Thyroid gland (tissue), 4 donors: ENCODE data around the gene SUMO3. TPM values are rescaled to one million over a fixed set of nuclear protein-coding genes. Genes with fewer than 3 reads are reported as not detected.
A peak's percentile ranks its signal among the peaks of the same experiment; 100 is the strongest.

Experiments
- DNase-seq, 2 donors: peaks; one replicate each; pipeline ENCODE4 v3.0.0-alpha.2; 2019
- H3K27ac ChIP-seq, 3 donors: fragments of 200-600 bp; sonication (generic); 1 replicate in 2 of 3; 2 replicates in 1 of 3; pipeline ENCODE4 v1.5.1; 2016 to 2019; ENCODE audit warnings: mild to moderate bottlenecking in 1 of 3, moderate library complexity in 1 of 3
- H3K27me3 ChIP-seq: fragments of 200-600 bp; sonication (generic); one replicate; pipeline ENCODE4 v1.5.1; 2019
- H3K36me3 ChIP-seq, 2 donors: fragments of 200-600 bp; sonication (generic); one replicate each; pipeline ENCODE4 v1.5.1; 2016 to 2019
- H3K4me1 ChIP-seq, 2 donors: fragments of 200-600 bp; sonication (generic); one replicate each; pipeline ENCODE4 v1.5.1; 2017 to 2019
- H3K4me3 ChIP-seq, 3 donors: fragments of 200-600 bp; sonication (generic); replicated peaks in 1 of 3; 1 replicate in 2 of 3; 2 replicates in 1 of 3; pipeline ENCODE4 v1.5.1; 2016; ENCODE audit warnings: mild to moderate bottlenecking in 1 of 3
- H3K9me3 ChIP-seq: fragments of 200-600 bp; sonication (generic); one replicate; pipeline ENCODE4 v1.5.1; 2017
- POLR2A ChIP-seq, 2 donors: fragments of 450-650 bp; IDR thresholded peaks; one replicate each; pipeline ENCODE4 v1.6.1; 2017; ENCODE audit warnings: antibody characterized with exemption in 2 of 2, mild to moderate bottlenecking in 2 of 2, moderate library complexity in 1 of 2
- WGBS, 2 donors: methylation state at CpG; one replicate each; pipeline ENCODE4 v1.1.5; 2017; 5-methylcytosine and 5-hydroxymethylcytosine counted together
- intact Hi-C: fragments of 100-400 bp; cut with DNase I; formaldehyde crosslinking; loops from one replicate; pipeline ENCODE4 v1.15.1; 2023
- total RNA-seq, 4 donors: library from RNA; depleted of rRNA; stranded (reverse); fragments of >200 nt; gene quantifications; one replicate each; pipeline ENCODE4 v1.2.3, GENCODE V29; 2016
- TF ChIP-seq, protein P1 (sequence below), 6 experiments: fragments of 200-600 bp in 3 of 6; fragments of 450-650 bp in 3 of 6; sonication (generic) in 3 of 6; IDR thresholded peaks; one replicate each; pipeline ENCODE4 v1.5.1; 2016 to 2019; ENCODE audit warnings: antibody characterized with exemption in 6 of 6, mild to moderate bottlenecking in 2 of 6, inconsistent platforms in 1 of 6, moderate library complexity in 1 of 6

The SUMO3 gene
- total RNA-seq, 4 donors from 2014 or later = 65.7 to 127 (median 87.8) TPM

DNA sequence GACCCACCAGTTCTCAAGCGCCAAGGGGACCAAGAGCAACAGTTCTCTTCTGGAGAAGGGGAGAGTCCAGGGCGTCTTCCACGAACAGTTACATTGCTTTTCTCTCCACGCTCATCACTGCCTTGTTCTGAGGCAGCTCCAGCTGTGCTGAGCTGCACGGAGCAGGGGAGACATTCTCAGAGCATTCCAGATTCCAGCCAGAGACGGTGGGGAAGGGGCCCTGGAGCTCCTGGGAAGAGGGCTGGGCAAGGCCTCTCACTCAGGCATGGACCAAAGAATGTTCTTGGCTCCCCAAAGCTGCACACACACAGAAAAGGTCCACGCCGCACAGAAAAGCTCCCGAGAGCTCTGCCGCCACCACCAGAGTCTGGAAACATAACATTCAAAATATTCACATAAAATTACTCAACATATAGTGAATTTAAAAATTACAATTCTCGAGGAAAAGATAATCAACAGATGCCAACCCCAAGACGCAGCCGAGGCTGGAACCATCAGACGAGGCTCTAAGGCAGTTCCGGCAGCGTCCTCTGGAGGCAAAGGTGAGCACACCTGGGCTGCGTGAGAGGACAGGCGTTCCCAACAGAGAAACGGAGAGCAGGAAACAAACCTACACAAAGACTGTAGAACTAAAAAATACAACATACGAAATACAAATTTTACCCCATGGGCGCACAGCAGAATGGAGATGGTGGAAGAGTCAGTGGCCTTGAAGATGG, 56.7 kb downstream of the SUMO3 start:
- Histone ChIP-seq H3K4me3 (no peak overlapping the region), H3K27me3 (no peaks in the 10 kb centered on the region), H3K36me3 (no peaks in the 10 kb centered on the region), H3K4me1 (peaks cover 0 to 9% of the 10 kb centered on the region in 2 donors), H3K9me3 (no peaks in the 10 kb centered on the region), H3K27ac (no peak overlapping the region)
- peak in 1 of 2 donors; percentile 22 for DNase-seq
- intact Hi-C loops = no loop called here
- WGBS, 2 donors = 63 to 64% methylated on average over 21 of the region's 21 CpGs
- TF ChIP-seq POLR2A (IDR thresholded peaks at IDR 0.05) = no peak
- TF ChIP-seq, protein P1, sequence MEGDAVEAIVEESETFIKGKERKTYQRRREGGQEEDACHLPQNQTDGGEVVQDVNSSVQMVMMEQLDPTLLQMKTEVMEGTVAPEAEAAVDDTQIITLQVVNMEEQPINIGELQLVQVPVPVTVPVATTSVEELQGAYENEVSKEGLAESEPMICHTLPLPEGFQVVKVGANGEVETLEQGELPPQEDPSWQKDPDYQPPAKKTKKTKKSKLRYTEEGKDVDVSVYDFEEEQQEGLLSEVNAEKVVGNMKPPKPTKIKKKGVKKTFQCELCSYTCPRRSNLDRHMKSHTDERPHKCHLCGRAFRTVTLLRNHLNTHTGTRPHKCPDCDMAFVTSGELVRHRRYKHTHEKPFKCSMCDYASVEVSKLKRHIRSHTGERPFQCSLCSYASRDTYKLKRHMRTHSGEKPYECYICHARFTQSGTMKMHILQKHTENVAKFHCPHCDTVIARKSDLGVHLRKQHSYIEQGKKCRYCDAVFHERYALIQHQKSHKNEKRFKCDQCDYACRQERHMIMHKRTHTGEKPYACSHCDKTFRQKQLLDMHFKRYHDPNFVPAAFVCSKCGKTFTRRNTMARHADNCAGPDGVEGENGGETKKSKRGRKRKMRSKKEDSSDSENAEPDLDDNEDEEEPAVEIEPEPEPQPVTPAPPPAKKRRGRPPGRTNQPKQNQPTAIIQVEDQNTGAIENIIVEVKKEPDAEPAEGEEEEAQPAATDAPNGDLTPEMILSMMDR (IDR thresholded peaks at IDR 0.05) = peak in 3 of 6 experiments; percentile 20 to 39 (median 22)

DNA sequence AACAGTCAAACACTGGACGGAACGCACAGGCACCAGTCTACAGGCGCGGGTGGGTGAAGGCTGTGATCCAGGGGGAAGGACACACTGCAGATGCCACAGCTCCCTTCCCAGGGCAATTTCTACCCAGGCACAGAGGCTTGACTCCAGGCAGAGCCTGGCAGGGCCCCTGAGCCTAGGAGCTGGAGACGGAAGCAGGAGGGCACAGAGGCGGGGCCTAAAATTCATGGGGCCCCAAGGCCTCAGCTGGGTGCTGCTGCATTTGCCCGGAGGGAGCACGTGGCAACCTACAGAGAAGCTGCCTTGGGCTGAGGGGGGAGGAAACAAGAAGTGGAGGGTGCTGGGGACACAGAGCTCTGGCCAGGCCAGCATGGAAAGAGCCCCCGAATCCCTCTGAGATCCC, 57.5 kb downstream of the SUMO3 start:
- no peak for DNase-seq
- Histone ChIP-seq H3K9me3 (no peaks in the 10 kb centered on the region), H3K4me1 (peaks cover 0 to 2% of the 10 kb centered on the region in 2 donors), H3K27ac (no peak overlapping the region), H3K36me3 (no peaks in the 10 kb centered on the region), H3K4me3 (no peak overlapping the region), H3K27me3 (no peaks in the 10 kb centered on the region)
- intact Hi-C loops = no loop called here
- WGBS, 2 donors = 87 to 96% methylated on average over 9 of the region's 9 CpGs
- no peak for TF ChIP-seq POLR2A (IDR thresholded peaks at IDR 0.05)
- TF ChIP-seq, protein P1 (IDR thresholded peaks at IDR 0.05) = no peak

DNA sequence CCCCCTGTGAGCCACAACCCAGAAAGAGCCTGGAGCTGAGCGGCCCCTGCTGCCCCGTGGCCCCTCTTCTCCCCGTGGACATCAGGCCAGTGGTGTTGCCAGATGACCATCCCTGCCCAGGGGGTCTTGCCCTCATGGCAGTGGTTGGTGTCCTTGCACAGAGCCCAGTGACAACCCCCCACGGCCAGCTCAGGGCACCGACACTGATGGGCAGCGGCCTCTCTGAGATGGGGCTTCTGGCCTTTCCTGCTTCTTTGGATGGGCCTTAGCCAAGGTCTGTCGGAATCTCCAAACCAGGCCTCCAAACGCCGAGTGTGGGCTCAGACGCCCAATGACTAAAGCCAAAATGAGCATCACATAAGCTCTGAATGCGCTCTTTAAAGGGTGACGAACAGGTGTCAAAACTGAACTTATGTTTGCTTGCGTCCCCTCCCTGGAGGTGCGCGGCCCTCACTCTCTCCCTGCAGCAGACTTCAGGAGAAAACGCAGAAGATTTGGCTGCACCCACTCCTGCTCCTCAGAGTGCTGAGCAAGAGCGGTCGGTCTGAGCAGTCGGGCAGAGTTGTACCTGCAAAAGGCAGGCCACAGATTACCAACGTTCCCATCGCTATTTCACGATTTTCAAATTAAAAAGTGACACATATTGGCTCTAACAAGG, 58.1 kb downstream of the SUMO3 start:
- no peaks in the 10 kb centered on the region for H3K36me3 ChIP-seq
- no peak for TF ChIP-seq POLR2A (IDR thresholded peaks at IDR 0.05)
- TF ChIP-seq, protein P1 (IDR thresholded peaks at IDR 0.05) = no peak
- no peak for DNase-seq
- no peaks in the 10 kb centered on the region for H3K27me3 ChIP-seq
- H3K9me3 ChIP-seq = no peaks in the 10 kb centered on the region
- H3K4me1 ChIP-seq = no peaks in the 10 kb centered on the region
- H3K27ac ChIP-seq = no peak overlapping the region
- intact Hi-C loops = no loop called here
- 95% methylated on average over 15 to 19 of the region's 22 CpGs for WGBS, 2 donors
- no peak overlapping the region for H3K4me3 ChIP-seq

DNA sequence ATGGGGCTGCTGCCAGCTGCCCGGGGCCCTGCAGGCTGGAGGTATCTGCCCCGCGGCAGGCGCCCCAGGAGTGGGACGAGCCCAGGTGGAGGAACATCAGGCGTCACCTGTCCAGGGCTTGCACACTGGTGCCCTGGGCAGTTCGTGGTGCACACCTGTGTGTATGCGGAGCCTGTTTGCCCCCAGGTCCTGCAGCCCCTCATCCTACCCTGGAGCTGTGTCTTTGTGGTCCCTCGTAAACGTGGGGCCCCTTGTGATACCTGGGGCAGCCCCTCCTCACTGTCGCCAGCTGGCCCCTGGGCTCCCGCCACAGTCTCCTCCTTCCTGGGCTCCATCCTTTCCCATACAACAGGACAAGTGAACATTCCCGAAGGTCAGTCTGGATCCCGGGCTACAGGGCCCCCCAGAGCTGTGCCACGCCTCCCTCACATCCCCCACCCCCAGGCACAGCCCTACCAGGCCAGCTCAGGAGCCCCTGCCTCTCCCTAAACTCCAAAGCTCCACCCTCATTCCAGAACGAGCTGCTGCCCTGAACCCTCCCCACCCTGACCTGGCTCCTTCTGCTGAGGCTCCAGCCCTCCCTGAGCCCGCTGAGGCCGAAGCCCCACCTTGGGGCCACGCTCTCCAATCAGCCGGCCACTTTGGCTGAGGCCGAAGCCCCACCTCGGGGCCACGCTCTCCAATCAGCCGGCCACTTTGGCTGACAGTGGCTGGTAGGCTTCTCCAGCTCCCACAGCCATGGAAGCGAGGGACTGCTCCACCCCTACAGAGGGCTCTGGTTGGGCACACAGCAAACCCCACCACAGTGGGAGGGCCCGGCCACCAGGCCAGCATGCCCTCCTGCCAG, 58.9 kb downstream of the SUMO3 start:
- Histone ChIP-seq H3K36me3 (no peaks in the 10 kb centered on the region), H3K9me3 (no peaks in the 10 kb centered on the region), H3K27ac (no peak overlapping the region), H3K4me3 (no peak overlapping the region), H3K4me1 (no peaks in the 10 kb centered on the region), H3K27me3 (no peaks in the 10 kb centered on the region)
- WGBS, 2 donors = 78 to 79% methylated on average over 24 to 26 of the region's 26 CpGs
- TF ChIP-seq, protein P1 (IDR thresholded peaks at IDR 0.05) = no peak
- TF ChIP-seq POLR2A (IDR thresholded peaks at IDR 0.05) = no peak
- no peak for DNase-seq
- intact Hi-C loops = no loop called here
